SK-N-SH treated with all-trans-retinoic acid at 6 μM for 48 hours (cell line): ENCODE data around the gene CHCHD1.

ENCODE experiments used
- ATAC-seq: fragments of 200-7000 bp; cut with Tn5 transposase; 3 replicates; pipeline ENCODE4 v1.9.1; 2020; ENCODE audit warnings: mild to moderate bottlenecking, moderate library complexity
- ARNTL ChIP-seq: fragments of 450-650 bp; formaldehyde crosslinking; IDR thresholded peaks from 2 replicates; pipeline ENCODE4 v1.5.0; 2020; ENCODE audit warnings: low read depth, mild to moderate bottlenecking, moderate library complexity, borderline replicate concordance
- BACH2 ChIP-seq: fragments of 250-450 bp; sonication (Bioruptor Pico); IDR thresholded peaks from 2 replicates; pipeline ENCODE4 v1.9.0; 2021; ENCODE audit warnings: mild to moderate bottlenecking, borderline replicate concordance
- CREB5 ChIP-seq: fragments of 250-450 bp; sonication (Bioruptor Pico); IDR thresholded peaks from 2 replicates; pipeline ENCODE4 v1.5.1; 2020; ENCODE audit warnings: low read depth, mild to moderate bottlenecking, moderate library complexity
- CSDC2 ChIP-seq: fragments of 250-450 bp; sonication (Bioruptor Pico); IDR thresholded peaks from 2 replicates; pipeline ENCODE4 v1.5.0; 2020; ENCODE audit warnings: mild to moderate bottlenecking, moderate library complexity
- CSRNP3 ChIP-seq: fragments of 250-450 bp; sonication (Bioruptor Pico); IDR thresholded peaks from 2 replicates; pipeline ENCODE4 v1.5.1; 2021; ENCODE audit warnings: mild to moderate bottlenecking, moderate library complexity
- OSR1 ChIP-seq: fragments of 250-450 bp; sonication (Bioruptor Pico); IDR thresholded peaks from 2 replicates; pipeline ENCODE4 v1.8.0; 2022; ENCODE audit warnings: moderate library complexity, mild to moderate bottlenecking, inconsistent platforms
- PATZ1 ChIP-seq: fragments of 250-450 bp; sonication (Bioruptor Pico); IDR thresholded peaks from 2 replicates; pipeline ENCODE4 v1.8.0; 2020; ENCODE audit warnings: mild to moderate bottlenecking, moderate library complexity, borderline replicate concordance
- POU6F1 ChIP-seq: fragments of 250-450 bp; sonication (Bioruptor Pico); IDR thresholded peaks from 2 replicates; pipeline ENCODE4 v1.8.0; 2021; ENCODE audit warnings: low read depth, mild to moderate bottlenecking, moderate library complexity, borderline replicate concordance
- PPARA ChIP-seq: fragments of 250-450 bp; sonication (Bioruptor Pico); IDR thresholded peaks from 2 replicates; pipeline ENCODE4 v1.5.0; 2020; ENCODE audit warnings: mild to moderate bottlenecking, borderline replicate concordance
- SNAI2 ChIP-seq: fragments of 250-450 bp; sonication (Bioruptor Pico); IDR thresholded peaks from 2 replicates; pipeline ENCODE4 v1.5.0; 2020; ENCODE audit warnings: mild to moderate bottlenecking, moderate library complexity
- TCF4 ChIP-seq: fragments of 250-450 bp; sonication (Bioruptor Pico); IDR thresholded peaks from 2 replicates; pipeline ENCODE4 v1.8.0; 2021; ENCODE audit warnings: mild to moderate bottlenecking, moderate library complexity, borderline replicate concordance
- TOX ChIP-seq: fragments of 250-450 bp; sonication (Bioruptor Pico); IDR thresholded peaks from 2 replicates; pipeline ENCODE4 v1.8.0; 2021; ENCODE audit warnings: mild to moderate bottlenecking, moderate library complexity, borderline replicate concordance
- ZC3H10 ChIP-seq: fragments of 250-450 bp; sonication (Bioruptor Pico); IDR thresholded peaks from 2 replicates; pipeline ENCODE4 v1.5.1; 2021; ENCODE audit warnings: mild to moderate bottlenecking, moderate library complexity
- ZFP3 ChIP-seq: fragments of 250-450 bp; sonication (Bioruptor Pico); IDR thresholded peaks from 2 replicates; pipeline ENCODE4 v1.5.0; 2020; ENCODE audit warnings: mild to moderate bottlenecking, moderate library complexity
- ZFP30 ChIP-seq: fragments of 450-650 bp; formaldehyde crosslinking; IDR thresholded peaks from 2 replicates; pipeline ENCODE4 v1.5.0; 2022; ENCODE audit warnings: mild to moderate bottlenecking, moderate library complexity
- ZNF565 ChIP-seq: fragments of 450-650 bp; formaldehyde crosslinking; conservative IDR thresholded peaks from 2 replicates; pipeline ENCODE4 v1.5.0; 2020; ENCODE audit warnings: low read depth, mild to moderate bottlenecking, moderate library complexity
- ZNF70 ChIP-seq: fragments of 450-650 bp; formaldehyde crosslinking; IDR thresholded peaks from 2 replicates; pipeline ENCODE4 v1.5.0; 2020; ENCODE audit warnings: mild to moderate bottlenecking, moderate library complexity

CHCHD1 gene

GRCh38 chr10:73819513-73820093 lies 37.8 kb downstream of the CHCHD1 start:
- no peak for ATAC-seq
- TF ChIP-seq SNAI2 (CRISPR knock-in tag) (no peak), PATZ1 (no peak), ZNF565 (no peak), ZC3H10 (CRISPR knock-in tag) (no peak), PPARA (CRISPR knock-in tag) (no peak), BACH2 (CRISPR knock-in tag) (no peak)
- TF ChIP-seq, all 23 proteins: peak for 0

- TF ChIP-seq ARNTL (CRISPR knock-in tag), result no peak
- no peak for TF ChIP-seq CSRNP3 (CRISPR knock-in tag)
- TF ChIP-seq ZFP30, result no peak
- no peak for TF ChIP-seq BACH2 (CRISPR knock-in tag)
- TF ChIP-seq TOX, result no peak
- TF ChIP-seq PPARA (CRISPR knock-in tag), result no peak
- no peak for TF ChIP-seq SNAI2 (CRISPR knock-in tag)
- no peak for TF ChIP-seq ZC3H10 (CRISPR knock-in tag)
- TF ChIP-seq ZFP3, result no peak
- no peak for TF ChIP-seq ZNF70
- TF ChIP-seq TCF4 (CRISPR knock-in tag), result no peak
- no peak for ATAC-seq
These were observed 41.5 kb downstream of the CHCHD1 start for GRCh38 chr10:73823391-73823790.

GRCh38 chr10:73824146-73824725 lies 42.4 kb downstream of the CHCHD1 start:
- no peak for ATAC-seq

More at GRCh38 chr10:73824146-73824725, 42.4 kb downstream of the CHCHD1 start:
- TF ChIP-seq TOX, result no peak
- no peak for TF ChIP-seq POU6F1 (CRISPR knock-in tag)
- TF ChIP-seq PATZ1, result no peak
- no peak for TF ChIP-seq ZFP3
- no peak for TF ChIP-seq ZNF565
- no peak for TF ChIP-seq OSR1
- no peak for TF ChIP-seq CSRNP3 (CRISPR knock-in tag)
- TF ChIP-seq CREB5 (CRISPR knock-in tag), result no peak
- TF ChIP-seq CSDC2 (CRISPR knock-in tag), result no peak
